HG02759 (cell line): Measurements from ENCODE around the gene C16orf87.
"Not testable (repeated sequence)": the region's sequence is repeated elsewhere in the genome, so short reads cannot be mapped to it uniquely, and the experiment has no call there.

Experiments
- ATAC-seq: cut with Tn5 transposase; IDR thresholded peaks from one replicate; pipeline ENCODE4 v1.9.1; 2021; ENCODE audit warnings: mild to moderate bottlenecking, moderate library complexity; ENCODE audit not compliant: unreplicated experiment

C16orf87 gene

DNA sequence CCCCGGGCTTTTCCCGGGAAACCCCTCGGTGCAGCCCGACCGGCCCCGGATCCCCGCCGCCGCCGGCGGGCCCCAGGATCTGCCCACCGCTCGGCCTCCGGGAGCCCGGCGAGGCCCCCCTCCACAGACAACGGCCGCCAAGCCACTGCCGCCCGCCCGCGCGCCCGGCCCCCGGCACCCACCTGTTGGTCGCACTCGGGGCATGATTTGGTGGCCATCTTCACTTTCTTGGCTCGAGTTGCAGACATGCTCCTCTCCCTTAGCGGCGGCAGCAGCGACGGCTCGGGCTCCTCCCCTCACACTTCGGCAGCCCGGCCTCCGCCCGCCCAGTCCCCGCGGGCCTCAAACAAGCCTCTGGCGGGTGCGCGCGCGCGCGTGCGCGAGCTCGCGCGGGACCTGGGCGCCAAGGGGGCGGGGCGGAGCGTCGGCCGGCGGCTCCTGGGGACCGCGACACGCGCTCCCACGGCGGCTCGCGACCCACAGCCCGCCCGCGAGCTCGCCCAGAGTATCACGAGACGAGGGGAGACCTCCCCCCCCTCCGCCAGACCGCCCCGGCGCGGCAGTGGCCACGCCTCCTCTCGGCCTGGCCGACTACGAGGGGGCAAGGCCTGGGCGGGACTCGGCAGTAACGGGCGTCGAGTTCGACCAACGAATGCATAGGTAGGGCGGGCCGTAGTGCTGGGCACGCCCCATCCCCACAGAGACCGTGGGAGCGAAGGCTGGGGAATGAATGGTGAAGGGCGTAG, at the start of gene C16orf87:
Gene C16orf87 (minus strand): TSS at position 279 of the 746 bp plus-strand sequence. CDS start 31 bp downstream, at position 248.
- ATAC-seq: peak; percentile 96

DNA sequence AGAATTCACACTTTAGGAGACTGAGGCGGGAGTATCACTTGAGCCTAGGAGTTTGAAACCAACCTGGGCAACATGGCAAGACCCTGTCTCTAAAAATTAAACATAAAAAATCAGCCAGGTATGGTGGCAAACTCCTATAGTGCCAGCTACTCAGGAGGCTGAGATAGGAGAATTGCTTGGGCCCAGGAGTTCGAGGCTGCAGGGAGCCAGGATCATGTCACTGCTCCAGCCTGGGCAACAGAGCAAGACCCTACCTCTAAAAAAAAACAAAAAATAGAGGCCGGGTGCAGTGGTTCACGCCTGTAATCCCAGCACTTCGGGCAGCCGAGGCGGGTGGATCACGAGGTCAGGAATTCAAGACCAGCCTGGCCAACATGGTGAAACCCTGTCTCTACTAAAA, 44.3 kb upstream of the C16orf87 start:
- ATAC-seq: no peak

DNA sequence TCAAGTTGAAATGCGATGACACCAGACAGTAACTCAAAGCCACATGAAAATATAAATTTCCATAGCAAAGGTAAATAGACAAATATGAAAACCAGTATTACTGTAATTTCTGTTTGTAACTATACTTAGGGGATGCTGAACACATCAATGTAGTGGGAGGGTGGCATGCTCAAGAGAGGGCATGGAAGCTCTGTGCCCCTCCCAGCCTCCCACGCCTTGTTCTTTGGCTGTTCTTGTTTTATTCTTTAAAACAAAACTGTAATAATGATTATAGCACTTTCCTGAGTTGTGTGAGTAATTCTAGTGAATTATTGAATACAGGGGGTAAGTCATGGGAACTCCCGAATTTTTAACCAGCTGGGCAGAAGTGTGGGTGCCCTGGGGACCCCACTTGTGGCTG, 42.2 kb upstream of the C16orf87 start:
- no peak for ATAC-seq

DNA sequence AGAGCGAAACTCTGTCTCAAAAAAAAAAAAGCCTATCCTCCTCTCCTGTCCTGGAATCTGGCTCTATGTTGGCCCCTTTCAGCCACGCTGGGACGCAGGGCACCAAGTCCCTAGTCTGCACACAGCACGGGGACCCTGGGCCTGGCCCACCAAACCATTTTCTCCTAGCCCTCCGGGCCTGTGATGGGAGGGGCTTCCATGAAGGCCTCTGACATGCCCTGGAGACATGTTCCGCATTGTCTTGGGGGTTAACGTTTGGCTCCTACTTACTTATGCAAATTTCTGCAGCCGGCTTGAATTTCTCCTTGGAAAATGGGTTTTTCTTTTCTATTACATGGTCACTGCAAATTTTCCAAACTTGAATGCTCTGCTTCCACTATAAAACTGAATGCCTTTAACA, 40.6 kb upstream of the C16orf87 start:
- no peak for ATAC-seq

DNA sequence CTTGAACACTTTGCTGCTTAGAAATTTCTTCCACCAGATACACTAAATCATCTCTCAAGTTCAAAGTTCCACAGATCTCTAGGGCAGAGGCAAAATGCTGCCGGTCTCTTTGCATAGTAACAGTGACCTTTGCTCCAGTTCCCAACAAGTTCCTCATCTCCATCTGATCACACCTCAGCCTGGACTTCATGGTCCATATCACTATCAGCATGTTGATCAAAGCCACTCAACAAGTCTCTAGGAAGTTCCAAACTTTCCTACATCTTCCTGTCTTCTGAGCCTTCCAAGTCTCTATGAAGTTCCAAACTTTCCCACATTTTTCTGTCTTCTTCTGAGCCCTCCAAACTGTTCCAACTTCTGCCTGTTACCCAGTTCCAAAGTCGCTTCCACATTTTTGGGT, 37.9 kb upstream of the C16orf87 start:
- ATAC-seq: not testable (repeated sequence)

DNA sequence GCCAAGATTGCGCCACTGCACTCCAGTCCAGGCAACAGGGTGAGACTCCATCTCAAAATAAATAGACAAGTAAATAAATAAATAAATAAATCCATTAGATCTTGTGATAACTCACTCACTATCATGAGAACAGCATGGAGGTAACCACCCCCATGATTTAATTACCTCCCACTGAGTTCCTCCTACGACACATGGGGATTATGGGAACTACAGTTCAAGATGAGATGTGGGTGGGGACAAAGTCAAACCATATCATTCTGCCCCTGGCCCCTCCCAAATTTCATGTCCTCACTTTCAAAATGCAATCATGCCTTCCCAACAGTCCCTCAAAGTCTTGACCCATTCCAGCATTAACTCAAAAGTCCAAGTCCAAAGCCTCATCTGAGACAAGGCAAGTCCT, 36.5 kb upstream of the C16orf87 start:
- not testable (repeated sequence) for ATAC-seq

DNA sequence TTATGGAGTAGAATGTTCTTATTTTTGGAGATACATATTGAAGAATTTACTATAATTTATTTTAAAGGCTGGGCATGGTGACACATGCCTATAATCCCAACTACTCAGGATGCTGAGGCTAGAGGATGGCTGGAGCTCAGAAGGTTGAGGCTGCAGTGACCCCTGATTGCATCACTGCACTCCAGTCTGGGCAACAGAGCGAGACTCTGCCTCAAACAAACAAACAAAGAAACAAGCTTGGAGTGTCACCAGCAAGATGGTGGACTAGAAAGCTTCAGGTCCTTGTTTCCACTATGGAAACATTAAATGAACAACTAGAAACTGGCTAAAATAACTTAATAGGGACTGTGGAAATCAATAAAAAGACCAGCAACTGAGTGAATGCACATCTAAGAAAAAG, 35.3 kb upstream of the C16orf87 start:
- ATAC-seq: no peak

DNA sequence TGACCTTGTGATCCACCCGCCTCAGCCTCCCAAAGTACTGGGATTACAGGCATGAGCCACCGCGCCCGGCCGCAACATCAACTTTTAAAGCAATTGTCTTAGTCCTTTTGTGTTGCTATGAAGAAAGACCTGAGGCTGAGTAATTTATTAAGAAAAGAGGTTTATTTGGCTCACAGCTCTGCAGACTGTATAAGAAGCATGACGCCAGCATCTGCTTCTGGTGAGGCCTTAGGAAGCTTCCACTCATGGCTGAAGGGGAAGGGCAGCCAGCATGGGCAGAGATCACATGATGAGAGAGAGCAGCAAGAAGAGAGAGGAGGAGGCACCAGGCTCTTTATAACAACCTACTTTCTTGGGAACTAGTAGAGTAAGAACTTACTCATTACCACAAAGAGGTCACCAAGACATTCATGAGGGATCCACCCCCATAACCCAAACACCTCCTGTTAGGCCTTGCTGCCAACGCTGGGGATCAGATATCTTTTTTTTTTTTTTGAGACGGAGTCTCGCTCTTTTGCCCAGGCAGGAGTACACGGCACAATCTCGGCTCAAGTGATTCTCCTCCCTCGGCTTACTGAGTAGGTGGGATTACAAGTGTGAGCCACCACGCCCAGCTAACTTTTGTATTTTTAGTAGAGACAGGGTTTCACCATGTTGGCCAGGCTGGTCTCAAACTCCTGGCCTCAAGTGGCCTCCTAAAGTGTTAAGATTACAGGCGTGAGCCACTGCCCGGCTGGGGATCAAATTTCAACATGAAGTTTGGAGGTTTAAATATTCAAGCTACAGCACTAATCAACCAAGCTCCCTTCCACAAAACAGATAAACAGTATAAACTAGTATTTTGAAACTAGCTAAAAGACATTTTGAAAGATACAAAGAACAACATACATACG, 31.8 kb upstream of the C16orf87 start:
- no peak for ATAC-seq

DNA sequence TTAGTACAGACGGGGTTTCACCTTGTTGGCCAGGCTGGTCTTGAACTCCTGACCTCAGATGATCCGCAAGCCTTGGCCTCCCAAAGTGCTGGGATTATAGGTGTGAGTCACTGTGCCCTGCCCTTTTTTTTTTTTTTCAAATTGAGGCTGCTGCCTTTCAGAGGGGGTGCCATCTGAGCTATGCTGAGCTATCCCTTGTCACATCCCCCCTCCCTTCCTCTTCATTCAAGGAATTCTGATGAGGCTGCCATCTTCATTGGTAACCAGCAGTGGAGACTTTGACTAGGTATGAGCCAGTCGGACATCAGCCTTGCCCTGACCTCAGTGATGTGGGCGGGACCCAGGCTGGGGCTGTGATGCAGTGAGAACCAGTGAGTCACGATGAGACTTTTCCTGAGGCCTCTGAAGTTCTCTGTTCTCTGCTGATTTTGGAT, 28.8 kb upstream of the C16orf87 start:
- ATAC-seq: no peak

DNA sequence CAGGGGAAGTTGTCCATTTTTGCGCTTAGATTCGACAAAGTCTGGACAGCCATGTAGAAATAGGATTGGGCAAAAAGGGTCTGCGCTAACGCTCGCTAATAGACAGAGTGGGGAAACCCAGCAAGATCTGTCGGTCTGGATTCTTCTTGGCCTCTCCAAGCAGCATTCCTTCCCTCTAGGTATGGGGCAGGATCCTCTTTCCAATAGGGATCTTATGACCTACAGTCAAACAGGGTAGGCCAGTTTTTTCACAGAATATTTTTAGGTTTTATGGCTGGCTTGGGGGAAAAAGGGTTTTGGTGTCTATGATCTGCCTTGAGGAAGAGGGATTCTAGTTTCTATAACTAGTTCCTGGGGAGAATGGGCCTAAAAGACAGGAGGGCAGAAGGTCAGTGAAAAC, 27.2 kb upstream of the C16orf87 start:
- no peak for ATAC-seq

DNA sequence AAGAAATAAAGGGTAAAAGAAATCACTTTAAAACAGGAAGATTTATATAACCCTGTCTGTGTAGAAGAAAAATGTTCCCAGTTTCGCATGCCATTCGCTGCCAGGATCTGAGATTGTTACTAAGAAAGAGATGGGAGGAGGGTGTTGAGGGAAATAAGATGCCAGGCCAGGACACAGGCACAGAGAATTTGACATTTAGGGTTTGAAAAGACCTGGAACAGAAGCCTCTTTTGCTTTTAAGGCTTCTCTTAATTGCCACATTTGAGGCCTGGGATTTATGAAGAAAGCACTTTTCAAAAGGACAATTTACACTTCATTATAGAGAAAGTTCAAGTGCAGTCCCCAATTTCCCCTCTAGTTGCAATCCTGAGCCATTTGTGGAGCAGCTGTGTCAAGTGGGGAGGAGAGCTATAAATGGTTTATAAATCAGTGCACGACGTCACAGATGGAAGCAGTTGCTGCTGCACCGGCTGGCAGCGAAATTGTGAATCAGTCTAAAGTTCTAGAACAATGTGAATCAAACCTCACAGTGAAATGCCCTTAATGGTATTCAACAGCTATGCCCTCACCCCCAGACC, 26.5 kb upstream of the C16orf87 start:
- no peak for ATAC-seq

- no peak for ATAC-seq
Measured at GRCh38 chr16:46855389-46855788, 24.4 kb upstream of the C16orf87 start.

GRCh38 chr16:46854846-46855245, 23.9 kb upstream of the C16orf87 start:
- ATAC-seq: no peak

DNA sequence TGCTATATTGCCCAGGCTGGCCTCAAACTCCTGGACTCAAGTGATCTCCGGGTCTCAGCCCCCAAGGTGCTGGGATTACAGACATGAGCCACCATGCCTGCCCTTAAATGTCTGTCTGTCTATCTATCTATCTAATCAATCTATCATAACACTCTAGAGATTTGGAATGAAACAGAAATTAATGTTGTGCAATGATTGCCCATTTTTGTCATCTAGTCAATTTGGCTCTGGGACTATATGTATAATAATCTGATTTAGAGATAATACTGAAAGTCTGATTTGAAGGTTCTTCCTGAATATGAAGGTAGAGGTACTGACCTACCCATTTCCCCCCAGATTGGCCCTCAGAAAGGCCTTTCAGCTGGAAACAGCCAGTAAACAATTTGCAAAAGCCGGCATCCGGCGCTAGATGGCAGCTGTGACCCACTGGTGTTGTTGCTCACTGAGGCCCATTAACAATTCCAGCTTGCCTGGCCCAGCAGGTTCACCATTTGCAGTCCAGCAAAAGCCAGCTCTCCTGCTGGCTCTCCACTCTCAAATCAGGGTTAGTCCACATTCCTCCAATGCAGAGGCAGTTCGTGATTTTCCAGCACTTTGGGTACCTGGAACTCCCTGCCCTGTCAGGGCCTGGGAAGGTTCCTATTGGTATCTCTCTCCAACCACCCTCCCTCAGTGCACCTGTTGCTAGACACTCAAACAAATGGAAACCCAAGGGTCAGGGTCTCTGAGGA, 22.9 kb upstream of the C16orf87 start:
- no peak for ATAC-seq

- ATAC-seq: no peak
Measured at GRCh38 chr16:46852130-46852529, 21.1 kb upstream of the C16orf87 start.

DNA sequence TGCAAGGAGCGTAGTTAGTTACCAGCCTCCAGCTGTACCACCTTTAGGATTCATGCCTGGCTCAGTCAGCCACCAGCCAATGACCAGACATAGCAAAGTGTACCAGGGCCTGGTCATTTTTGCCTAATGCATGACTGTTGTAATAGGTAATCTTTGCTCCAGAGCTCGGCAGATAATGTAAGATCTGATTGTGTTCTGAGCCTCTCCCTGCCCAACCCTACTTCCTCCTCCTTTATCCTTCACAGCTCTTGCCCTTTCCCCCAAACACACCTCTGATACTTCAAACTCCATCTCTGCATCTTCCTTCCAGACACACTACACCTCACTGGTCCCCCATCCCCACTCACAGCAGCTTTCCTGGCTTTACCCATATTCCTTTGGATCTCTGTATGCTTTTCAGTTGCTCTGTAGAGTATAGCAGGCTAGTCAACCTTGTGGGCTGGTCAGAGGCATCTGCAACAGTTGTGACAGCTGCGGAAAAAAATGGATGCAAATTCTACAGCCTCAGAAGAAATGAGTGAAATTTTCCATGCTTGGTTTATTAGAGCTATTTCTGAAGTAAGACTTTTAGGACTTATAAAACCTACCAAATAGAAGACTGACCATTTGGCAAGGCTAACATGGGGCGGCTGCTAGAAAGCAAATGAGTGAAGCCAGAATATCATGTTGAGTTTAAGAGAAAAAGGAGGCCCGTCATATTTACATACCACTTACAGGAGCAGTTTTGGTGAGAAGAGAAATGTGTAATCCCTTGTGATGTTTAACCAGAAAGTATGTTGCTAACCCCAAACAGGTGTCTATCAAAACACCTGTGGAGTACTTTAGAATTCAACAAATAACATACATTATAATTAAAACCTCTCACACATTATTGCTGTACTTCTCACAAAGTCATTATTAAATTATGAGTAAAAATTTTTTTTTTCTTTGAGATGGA, 19.9 kb upstream of the C16orf87 start:
- peak; percentile 61 for ATAC-seq

DNA sequence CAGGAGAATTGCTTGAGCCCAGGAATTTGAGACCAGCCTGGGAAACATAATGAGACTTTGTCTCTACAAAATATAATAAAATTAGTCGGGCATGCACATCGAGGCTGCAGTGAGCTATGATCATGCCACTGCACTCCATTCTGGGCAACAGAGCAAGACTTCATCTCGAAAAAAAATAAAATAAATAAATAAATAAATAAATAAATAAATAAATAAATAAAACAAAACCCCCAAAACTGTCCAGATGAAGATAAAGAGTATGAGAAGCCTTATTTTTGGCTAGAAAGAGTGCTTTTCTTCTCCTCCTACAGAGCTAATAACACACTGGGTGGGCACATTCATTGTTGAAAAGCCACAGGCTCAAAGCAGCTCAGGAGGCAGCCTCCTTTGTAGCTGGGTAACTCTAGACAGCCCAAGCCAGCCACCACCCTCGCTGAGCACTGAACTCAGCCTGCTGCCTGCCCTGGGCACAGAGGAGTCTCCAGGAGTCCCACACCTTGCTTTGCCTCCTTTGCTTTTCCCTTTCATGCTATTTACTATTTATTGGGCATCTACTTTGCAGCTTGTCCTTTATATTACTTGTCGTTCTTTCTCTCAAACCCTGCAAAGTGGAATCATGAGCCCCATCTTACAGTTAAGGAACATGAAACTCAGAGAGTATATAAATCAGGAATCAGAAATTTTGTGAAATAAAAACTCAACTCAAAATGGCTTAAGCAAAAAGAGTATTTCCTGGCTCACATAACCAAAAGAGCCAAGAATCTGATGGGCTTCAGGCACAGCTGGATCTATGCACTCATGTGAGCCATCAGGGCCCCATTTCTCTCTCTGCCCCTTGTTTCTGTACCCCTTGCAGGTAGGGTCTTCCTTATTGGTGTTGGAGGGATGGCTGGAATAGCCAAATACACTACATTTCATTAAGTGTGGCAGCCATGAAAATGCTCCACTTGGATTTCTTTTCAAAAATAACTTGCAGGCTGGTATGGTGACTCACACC, 18.1 kb upstream of the C16orf87 start:
- no peak for ATAC-seq

DNA sequence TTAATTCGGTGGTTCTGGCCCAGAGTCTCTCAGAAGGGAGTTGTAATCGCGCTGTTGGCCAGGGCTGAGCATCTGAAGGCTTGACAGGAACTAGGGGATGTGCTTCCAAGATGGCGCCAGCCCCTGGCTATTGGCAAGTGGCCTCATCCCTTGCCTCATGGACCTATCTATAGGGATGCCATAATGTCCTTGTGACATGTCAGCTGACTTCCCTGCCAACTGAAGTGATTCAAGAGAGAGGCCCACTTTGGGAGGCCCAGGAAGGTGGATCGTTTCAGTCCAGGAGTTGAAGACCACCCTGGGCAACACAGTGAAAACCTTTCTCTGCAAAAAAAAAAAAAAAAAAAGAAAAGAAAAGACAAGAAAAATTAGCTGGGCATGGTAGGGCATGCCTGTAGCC, 15.0 kb upstream of the C16orf87 start:
- no peak for ATAC-seq

- no peak for ATAC-seq
Measured at GRCh38 chr16:46844771-46845170, 13.8 kb upstream of the C16orf87 start.
